Astrocyte of the cerebellum (primary cell): ENCODE results near the gene RAPGEF4.

Experiments used
- DNase-seq: peaks from one replicate; pipeline ENCODE4 v3.0.0-alpha.2; 2011; ENCODE audit warnings: low read depth
- H3K4me3 ChIP-seq: 2 replicates; pipeline ENCODE4 v1.5.1; 2011; ENCODE audit warnings: mild to moderate bottlenecking, low read depth, low read length, moderate library complexity
- in situ Hi-C: cut with HindIII; loops from 2 replicates; pipeline ENCODE4 v1.10.0; 2017; ENCODE audit warnings: low sequenced_read_pairs
- TF ChIP-seq, protein P1 (sequence below): IDR thresholded peaks from 2 replicates; pipeline ENCODE4 v1.5.1; 2012; ENCODE audit warnings: low read length, low read depth, moderate library complexity, mild to moderate bottlenecking; ENCODE audit errors: missing control alignments

The RAPGEF4 gene

DNA sequence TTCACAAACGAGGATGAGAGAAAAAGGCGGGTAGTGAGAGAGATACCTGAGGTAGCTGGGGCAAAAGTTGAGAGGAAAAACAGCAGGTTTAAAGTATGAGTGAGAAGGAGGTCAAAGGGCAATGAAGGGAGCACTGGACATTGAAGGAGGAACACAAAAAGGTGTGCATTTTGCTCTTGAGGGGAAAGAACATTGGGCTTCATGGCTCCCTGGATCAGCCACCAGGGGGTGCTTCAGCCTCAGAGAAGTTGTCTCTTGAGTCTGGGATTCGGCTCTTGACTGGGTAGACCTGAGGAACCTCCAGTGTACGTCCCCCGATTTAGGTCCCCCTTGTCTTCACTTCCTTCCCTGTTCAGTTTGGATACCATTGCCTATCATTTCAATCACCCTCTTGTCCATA, 128.5 kb downstream of the RAPGEF4 start:
- DNase-seq: no peak
- no peak overlapping the region for H3K4me3 ChIP-seq
- in situ Hi-C loops: no loop called here
- TF ChIP-seq, protein P1, sequence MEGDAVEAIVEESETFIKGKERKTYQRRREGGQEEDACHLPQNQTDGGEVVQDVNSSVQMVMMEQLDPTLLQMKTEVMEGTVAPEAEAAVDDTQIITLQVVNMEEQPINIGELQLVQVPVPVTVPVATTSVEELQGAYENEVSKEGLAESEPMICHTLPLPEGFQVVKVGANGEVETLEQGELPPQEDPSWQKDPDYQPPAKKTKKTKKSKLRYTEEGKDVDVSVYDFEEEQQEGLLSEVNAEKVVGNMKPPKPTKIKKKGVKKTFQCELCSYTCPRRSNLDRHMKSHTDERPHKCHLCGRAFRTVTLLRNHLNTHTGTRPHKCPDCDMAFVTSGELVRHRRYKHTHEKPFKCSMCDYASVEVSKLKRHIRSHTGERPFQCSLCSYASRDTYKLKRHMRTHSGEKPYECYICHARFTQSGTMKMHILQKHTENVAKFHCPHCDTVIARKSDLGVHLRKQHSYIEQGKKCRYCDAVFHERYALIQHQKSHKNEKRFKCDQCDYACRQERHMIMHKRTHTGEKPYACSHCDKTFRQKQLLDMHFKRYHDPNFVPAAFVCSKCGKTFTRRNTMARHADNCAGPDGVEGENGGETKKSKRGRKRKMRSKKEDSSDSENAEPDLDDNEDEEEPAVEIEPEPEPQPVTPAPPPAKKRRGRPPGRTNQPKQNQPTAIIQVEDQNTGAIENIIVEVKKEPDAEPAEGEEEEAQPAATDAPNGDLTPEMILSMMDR: peak; percentile 71

DNA sequence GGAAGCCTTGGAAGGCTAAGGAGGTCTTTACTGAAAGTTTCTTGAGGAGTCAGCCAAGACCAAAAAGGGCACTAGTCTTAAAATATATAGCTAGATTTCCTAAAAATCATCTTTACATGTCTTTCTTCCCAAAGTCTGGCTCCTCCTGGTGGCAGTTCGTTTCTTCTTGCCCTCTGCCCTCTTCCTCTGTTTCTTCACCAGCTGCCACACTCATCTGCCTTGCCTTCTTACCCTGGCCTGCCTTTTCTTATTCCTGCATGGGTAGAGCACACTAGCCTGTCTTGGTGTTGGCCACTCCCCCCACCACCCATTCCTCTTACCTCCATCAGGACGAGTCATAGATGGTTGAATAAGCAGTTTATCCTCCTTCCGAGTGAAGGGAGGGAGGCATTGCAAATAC, 129.8 kb downstream of the RAPGEF4 start:
- TF ChIP-seq, protein P1: no peak
- H3K4me3 ChIP-seq: no peak overlapping the region
- in situ Hi-C loops: no loop called here
- no peak for DNase-seq

DNA sequence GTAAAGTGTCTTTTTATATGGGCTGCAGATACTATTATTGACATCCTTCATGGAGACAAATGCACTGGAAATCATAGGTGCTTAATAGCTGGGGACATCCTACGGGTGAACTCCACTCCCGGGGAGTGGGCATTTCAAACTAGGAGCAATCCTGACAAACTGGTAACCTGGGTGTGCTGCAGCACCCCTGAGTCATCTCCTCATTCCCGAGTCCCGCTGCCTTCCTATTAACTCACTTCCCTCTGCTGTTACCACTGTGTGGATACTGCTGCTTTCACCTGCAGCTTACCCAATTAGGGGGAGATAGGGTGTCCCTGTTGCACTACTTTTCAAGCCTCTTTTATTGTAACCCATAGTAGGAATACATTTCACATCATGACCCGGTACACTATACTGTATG, 134.2 kb downstream of the RAPGEF4 start:
- no peak for DNase-seq
- TF ChIP-seq, protein P1: no peak
- in situ Hi-C loops: no loop called here
- no peak overlapping the region for H3K4me3 ChIP-seq

DNA sequence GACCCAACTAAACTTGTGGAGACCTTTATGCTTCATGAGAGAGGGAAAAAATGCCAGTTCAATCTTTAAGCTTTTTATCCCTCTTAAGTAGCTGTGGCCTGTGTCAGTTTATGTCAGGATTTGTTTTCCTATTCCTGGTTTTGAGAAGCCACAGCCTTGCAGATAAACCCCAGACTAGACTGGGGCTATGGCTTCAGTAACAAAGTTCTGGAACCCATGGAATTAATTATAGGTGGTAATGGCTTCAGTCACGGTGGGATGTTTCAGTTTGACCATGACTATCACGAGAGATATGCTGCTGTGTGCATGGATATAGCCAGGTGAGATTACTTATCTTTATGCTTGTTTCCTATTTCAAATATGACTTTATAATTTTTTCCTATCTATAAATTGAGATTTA, 134.8 kb downstream of the RAPGEF4 start:
- TF ChIP-seq, protein P1: no peak
- H3K4me3 ChIP-seq: no peak overlapping the region
- in situ Hi-C loops: no loop called here
- no peak for DNase-seq

DNA sequence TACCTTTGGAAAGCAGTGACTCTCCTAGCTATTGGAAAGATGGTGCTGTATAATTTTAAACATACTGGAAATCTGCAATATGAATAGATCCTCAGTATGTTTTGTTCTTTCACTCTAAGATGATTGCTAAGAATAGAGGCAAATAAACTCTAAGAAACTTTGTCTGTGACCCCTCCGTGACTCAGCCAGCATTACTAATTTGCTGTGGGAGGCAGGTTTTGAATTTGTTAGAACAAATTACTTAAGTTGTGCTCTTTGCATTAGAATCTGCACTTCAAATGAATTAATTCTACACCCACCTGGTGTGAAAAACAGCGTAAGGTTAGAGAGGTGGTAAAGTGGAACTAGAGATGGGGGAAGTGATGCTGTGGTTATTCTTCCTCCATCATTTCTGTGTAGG, 142.2 kb downstream of the RAPGEF4 start:
- peak; percentile 27 for DNase-seq
- TF ChIP-seq, protein P1: no peak
- H3K4me3 ChIP-seq: no peak overlapping the region
- in situ Hi-C loops: no loop called here

DNA sequence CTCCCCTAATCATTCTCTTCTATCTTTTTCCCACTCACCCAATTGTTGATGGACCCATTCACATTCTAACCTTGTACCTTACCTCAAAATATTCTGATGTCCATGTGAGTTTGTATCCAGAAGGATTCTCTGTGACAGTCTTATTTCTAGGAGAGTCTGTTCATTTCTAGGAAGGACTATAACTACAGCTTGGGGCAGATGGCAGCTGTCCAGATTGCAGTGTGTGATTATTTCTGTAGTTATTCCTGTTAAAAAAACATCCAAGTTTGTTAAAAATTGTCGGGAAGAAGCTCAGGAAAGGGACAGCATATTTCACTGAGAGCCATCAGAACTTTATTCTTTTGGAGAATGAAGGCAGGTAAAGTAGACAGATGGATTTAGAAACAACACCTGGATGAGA, 142.6 kb downstream of the RAPGEF4 start:
- TF ChIP-seq, protein P1: no peak
- in situ Hi-C loops: no loop called here
- DNase-seq: peak; percentile 20
- no peak overlapping the region for H3K4me3 ChIP-seq

DNA sequence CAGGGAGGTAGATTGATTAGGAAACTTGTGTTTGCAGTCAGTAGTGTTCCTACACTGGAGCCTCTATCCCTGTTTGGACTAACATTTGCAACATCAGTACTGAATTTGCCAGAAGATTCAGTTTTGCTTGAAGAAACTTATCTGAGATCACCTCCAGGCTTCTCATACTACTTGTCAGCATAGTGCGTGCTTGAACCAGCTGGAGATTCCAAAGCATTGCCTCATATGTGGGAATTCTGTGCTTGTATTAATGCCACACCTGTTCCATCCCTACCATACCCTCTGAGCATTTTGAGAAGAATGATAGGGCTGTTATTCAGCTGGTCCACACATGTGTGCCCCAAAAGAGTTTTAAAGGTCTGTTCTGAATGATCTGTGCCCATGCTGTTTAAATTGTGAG, 148.7 kb downstream of the RAPGEF4 start:
- DNase-seq: no peak
- TF ChIP-seq, protein P1: no peak
- in situ Hi-C loops: no loop called here
- no peak overlapping the region for H3K4me3 ChIP-seq
